Dedifferentiated amniotic fluid mesenchymal stem cell (primary cell): ENCODE measurements around the gene SFMBT1.
A peak's percentile ranks its signal among the peaks of the same experiment; 100 is the strongest.

Experiments used
- DNase-seq: peaks from one replicate; pipeline ENCODE4 v3.0.0-alpha.2; 2016; ENCODE audit errors: extremely low spot score

Gene SFMBT1

DNA sequence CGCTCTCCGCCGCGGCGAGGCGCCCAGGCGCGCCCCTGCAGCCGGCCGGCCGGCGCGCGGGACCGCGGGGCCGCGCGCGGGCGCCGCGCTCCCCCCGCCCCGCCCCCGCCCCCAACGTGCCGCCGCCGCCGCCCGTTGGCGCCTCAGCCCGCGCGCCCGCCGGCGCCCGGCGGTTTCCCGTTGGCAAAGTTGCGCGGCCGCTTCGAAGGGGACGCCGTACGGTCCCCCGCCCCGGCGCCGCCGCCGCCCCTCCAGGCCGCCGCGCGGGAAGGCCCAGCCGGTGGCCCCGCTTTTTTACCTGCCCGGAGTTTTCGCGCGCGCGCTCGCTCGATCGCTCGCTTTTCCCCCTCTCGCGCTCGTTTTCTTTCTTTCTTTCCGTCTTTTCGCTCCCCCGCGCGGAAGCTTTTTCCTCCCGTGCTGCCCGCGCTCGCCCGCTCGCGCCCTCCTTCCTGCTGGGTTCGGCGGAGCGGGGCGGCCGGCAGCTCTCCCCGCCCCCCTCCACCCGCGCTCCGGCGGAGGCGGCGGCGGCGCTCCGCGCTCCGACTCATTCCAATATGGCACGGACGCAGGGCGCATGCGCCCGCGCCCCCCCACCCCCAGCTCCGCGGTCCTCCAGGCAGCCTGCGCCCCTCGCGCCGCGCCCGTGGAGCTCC is at the start of gene SFMBT1:
SFMBT1 (minus strand) TSS at position 556 of the 653 bp plus-strand sequence. CDS start 76,945 bp downstream, outside the sequence.
- DNase-seq, result no peak

GRCh38 chr3:53092942-53093341 is 47.1 kb upstream of the SFMBT1 start:
- DNase-seq, result no peak

DNA sequence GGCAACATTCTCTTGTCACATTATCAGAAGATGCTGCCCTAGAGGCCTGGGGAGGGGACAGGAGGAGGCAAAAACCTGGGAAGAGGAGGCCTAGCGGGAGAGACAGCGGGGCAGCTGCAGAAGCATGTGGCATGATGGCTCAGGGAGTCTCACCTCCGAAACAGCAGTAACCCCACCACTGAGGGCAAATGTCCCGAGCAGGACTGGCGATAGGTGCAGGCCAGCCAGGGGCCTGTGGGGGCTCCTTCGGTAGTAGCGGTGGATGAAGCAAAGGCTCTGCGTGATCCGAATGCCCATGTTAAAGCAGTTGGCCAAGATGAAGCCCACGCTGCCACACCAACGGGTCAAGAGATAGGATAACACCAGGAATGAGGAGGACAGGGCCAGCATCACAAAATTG is 46.3 kb upstream of the SFMBT1 start:
- DNase-seq, result no peak

GRCh38 chr3:53091011-53091410 is 45.1 kb upstream of the SFMBT1 start:
- DNase-seq, result no peak

DNA sequence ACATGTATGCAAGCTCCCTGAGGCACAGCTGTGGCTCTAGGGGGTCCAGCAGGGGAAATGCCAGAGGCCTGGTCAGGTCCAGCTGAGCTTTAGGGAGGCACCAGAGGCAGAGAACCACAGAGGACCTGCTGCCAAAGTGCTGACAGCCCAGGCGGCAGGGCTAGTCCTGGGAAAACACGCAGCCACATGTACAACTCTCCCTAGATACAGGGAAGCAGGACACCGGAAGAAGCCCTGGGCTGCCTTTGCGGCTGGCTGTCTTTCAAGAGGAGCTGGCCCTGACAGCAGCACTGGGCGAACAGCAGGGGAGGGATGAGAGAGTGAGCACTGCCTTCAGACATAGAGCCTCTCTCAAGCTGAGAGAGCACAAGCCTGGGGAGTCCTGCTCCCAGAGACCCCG is 43.6 kb upstream of the SFMBT1 start:
- DNase-seq, result no peak

DNA sequence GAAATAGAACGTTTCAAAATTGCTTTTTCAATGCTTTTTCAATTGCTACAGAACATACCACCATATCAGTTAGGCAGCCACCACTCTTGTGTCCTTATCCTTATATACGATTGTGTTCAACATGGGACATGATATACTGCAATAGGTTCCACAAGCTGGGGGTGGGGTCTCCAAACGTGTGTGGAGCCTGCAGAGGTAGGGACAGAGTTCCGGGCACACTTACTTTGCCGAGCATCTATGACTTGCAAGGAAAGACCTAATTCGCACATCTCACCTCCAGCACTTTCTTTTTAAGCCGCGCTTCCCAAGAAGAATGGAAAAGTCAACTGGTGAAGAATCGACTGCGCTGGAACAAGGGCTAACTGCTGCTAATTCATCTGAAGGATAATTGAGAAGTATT is 39.6 kb upstream of the SFMBT1 start:
- DNase-seq, result no peak

- no peak for DNase-seq
Measured at GRCh38 chr3:53084310-53085001, 38.6 kb upstream of the SFMBT1 start.

GRCh38 chr3:53083949-53084309 is 38.1 kb upstream of the SFMBT1 start:
- no peak for DNase-seq

GRCh38 chr3:53083521-53083920 is 37.6 kb upstream of the SFMBT1 start:
- peak; percentile 22 for DNase-seq

DNA sequence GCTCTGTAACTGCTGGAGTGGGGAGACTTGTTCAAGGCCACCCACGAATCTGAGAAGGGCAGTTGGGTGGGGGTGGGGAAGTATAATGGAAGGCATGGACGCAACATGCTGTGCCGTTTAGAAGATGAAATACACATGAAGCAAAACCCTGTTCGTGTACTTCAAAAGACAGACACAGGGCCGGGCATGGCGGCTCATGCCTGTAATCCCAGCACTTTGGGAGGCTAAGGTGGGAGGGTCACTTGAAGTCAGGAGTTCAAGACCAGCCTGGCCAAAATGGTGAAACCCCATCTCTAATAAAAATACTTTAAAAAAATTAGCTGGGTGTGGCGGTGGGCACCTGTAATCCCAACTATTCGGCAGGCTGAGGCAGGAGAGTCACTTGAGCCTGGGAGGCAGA is 36.9 kb upstream of the SFMBT1 start:
- DNase-seq, result no peak

- DNase-seq, result no peak
Measured at GRCh38 chr3:53081318-53081717, 35.4 kb upstream of the SFMBT1 start.

DNA sequence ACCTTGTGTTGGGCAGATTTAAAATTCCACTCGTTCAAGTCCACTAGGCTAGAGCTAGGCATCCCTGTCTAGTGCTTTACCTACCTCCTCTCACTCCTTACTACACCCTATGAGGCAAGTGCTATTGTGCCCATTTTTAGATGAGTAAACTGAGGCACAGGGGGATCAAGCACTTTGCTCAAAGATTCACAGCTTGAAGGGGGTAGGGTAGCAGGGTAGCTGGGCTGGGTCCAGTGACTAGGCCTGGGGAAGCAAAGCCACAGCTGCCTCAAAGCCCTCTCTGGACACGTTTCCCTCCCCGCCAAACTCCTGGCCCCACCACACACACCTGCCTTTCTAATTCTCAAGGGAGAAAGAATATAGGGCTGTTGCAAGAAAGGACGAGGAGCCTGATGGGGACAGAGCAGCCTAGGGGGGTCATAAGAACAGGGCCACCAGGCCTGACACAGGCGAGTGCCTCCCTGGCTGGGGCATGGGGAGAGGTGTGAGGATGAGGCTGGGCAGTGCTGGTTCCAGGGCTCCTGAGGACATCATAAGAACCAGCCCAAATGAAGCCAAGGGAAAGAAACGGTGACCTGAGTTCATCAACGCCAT is 34.8 kb upstream of the SFMBT1 start:
- no peak for DNase-seq

GRCh38 chr3:53079791-53080555 is 34.1 kb upstream of the SFMBT1 start:
- no peak for DNase-seq

GRCh38 chr3:53079147-53079546 is 33.3 kb upstream of the SFMBT1 start:
- DNase-seq, result no peak

DNA sequence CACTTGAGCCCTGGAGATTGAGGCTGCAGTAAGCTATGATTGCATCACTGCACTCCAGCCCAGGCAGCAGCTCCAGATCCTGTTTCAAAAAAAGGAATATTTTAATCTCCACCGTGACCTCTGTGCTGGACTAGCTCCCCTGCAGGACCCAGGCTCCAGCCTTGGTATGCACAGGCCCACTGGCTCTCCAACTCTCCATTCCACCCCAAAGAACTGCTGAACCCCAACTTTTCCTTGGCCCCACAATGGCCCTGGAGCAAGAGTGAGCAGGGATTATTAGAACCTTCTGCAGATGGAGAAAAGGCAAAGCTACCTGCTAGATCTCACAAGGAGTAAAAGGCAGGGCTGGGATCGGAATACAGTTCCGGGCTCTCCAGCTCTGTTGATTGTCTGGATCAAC is 32.8 kb upstream of the SFMBT1 start:
- DNase-seq, result no peak

DNA sequence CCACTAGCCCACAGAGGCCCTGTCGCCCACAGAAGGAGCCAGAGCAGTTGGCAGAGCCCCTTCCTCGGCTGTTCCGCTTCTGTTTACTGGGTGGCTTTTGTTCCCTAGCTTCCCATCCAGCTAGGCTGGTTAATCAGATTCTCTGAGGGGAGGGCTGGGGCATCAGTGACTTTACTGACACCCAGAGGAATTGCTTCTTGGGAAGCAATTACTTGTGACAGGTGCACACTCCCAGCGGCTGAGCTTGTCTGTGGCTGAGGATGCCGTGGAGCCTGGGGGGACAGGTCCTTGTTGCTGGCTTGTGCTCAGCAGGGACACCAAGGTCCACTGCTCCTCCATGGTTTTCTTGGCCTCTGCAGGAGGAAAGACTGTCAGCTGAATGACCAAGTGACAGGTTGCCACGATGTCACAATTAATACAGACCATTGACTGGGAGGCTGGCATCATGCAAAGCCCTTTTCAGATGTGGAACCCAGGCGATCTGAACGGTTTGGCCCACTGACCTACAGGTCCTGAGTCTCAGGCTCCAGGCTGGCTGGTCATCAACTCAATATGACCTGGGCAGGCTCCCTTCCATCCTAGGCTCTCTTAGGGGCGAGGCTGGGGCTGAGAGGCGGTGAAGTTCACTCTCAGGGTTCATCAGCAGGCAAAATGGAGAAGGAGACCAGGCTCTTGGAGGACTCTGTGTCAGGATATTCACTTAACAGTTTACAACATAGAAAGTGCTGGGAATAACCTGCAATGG is 31.8 kb upstream of the SFMBT1 start:
- DNase-seq, result no peak

DNA sequence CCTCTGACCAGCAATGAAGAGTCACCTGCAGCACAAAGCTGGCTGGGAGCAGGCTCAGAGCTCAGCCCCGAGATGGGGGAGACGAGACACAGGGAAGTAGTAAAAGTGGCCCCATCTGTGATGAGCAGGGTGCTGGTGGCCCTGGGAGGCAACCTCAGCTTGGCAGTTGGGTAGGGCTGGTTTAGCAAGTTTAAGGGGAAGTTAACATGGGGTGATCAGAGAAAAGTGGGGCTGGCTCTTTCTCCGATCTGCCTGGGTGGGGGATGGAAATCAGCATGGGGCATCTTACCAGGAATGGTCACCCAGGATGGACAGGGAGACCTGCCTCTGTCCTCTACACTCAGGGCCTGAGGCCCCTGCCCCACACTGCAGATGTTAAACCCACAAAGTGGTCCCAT is 29.9 kb upstream of the SFMBT1 start:
- DNase-seq, result no peak

- no peak for DNase-seq
Measured at GRCh38 chr3:53074761-53075742, 29.2 kb upstream of the SFMBT1 start.

- DNase-seq, result no peak
Measured at GRCh38 chr3:53074366-53074696, 28.5 kb upstream of the SFMBT1 start.

DNA sequence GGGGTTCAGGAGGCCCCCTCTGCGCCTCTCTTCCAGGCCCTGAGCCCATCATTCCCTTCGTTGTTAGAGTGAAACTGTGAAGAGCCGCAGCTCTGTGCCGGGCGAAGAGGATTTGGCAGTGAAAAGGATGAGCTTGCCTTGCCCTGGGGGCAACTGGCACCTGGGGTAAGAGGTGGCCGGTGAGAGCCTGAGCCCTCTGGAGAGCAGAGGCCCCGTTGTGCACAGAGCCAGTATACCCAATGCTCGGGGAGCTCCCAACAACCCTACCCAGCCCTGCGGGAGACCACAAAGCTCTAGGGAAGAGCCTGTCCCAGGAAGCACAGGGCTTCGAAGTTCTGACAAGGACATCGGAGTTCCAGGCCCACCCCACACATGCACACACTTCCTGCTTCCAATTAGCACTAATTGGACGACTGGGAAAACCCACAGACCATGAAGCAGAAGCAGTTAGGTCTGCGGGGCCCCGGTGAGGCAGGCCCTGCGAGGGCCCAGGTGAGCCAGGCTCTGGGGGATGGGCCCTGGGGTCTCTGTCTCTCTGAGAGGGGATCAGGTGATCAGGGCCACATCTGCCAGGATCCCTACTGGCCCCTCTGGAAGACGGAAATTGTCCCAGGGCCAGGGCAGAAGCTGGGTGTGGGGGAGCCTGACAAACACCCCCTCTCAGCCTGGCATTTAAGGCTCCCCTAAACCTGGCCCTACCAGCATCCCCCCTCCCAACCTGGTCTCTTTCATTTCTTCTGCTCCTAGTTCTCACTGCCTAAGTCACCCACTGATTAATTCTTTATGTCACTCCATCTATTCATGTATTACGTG is 27.9 kb upstream of the SFMBT1 start:
- no peak for DNase-seq
